GM19455 (cell line): ENCODE measurements around the gene NCAM1.

Experiments used
- ATAC-seq: cut with Tn5 transposase; IDR thresholded peaks from one replicate; pipeline ENCODE4 v1.9.1; 2021; ENCODE audit not compliant: unreplicated experiment

The NCAM1 gene

DNA sequence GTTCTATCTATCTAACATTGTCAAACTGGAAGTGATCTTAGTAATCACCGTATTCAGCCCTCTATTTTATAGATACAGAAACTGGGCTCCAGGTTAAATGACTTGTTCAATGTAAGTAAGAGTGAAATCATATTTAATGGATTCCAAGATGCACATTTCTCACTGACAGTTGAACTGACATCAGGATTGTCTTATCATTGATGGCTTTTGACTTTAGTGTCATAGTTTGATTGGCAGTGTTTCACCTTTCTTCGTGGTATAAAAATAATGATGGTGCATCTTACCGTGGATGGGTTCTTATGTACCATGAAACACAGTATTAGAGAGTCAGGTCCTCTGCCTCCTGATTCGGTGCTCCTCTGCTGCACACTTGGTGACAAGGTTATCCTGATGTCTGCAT, 123.1 kb downstream of the NCAM1 start:
- ATAC-seq: no peak

GRCh38 chr11:113085446-113085845, 124.2 kb downstream of the NCAM1 start:
- ATAC-seq: no peak

- no peak for ATAC-seq
These were observed 126.5 kb downstream of the NCAM1 start for GRCh38 chr11:113087706-113088105.

- ATAC-seq: no peak
These were observed 129.7 kb downstream of the NCAM1 start for GRCh38 chr11:113090716-113091480.

DNA sequence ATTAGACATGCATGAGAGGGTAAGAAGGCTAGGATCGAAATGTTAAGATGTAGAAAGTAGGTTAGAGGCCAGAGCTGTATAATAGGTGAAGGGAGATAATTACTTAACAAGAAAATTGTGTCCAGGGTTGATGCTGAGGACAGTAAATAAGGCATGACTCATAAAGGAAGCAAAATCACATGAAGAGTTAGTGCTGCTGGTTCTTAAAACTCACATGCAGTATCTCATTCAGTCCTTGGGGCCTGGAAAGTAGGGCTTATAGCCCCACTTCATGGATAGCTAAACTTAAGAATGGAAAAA, 130.2 kb downstream of the NCAM1 start:
- no peak for ATAC-seq

GRCh38 chr11:113096648-113097047, 135.4 kb downstream of the NCAM1 start:
- ATAC-seq: no peak

- ATAC-seq: no peak
These were observed 142.9 kb downstream of the NCAM1 start for GRCh38 chr11:113103932-113104690.

DNA sequence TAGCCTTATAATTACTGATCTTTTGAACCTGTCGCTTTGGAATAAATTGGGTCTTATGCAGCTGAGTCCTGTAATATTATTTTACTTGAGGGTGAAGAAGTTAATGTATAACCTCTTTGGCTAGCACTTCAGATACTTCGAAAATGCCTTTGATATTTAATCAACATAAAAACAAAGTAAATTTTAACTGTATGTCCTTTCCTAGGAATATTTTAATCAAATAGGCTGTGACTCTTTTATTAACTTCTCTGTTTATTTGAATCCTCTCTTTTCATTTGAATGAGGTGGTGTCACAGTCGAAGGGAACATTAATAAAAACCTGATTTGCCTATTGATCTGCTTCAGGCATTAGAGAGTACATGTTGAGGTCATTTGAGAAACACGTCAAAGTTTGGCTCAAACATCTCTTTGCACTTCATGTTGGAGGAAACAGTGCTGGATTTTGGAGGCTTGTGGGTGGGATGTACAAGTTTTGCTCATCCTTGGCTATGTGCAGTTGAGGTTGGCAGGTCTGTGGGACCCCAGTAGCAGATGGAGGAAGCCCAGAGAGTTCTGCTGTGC, 143.6 kb downstream of the NCAM1 start:
- no peak for ATAC-seq

- no peak for ATAC-seq
These were observed 144.4 kb downstream of the NCAM1 start for GRCh38 chr11:113105592-113105991.

DNA sequence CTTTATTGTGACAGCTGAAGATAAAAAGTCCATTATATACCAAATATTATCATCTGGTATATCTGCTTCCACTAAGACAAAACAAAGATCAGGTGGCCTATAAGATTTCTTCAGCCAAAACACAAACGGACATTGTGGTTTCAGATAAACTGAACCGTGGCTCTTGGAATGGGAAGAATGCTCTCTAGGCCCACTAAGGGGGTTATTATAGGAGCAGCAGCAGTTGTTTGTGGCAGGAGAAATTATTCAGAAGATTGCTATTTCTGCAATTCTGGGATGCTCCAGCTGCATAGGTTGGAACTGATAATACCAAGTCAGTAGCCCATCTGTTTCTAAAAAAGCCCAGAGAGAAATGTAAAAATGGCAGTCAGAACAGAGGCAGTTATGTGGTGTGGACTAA, 145.3 kb downstream of the NCAM1 start:
- ATAC-seq: no peak

DNA sequence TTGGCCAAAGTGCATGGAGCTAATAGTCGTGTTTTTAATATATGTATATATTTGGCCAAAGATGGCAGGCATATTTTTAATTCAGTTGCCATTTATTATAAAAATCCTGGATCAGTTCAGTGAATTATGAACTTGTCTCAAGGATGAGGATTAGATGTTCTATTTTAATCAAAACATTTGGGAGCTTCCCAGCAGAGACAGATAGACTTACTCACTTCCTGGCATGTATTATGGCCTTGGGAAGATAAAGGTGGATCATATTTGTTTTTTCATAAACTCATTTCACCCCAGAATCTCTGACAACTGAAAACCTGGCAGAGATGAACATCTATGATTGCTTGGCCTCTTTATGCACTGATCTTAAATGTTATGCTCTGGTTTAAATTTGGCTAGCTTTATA, 148.8 kb downstream of the NCAM1 start:
- ATAC-seq: no peak

DNA sequence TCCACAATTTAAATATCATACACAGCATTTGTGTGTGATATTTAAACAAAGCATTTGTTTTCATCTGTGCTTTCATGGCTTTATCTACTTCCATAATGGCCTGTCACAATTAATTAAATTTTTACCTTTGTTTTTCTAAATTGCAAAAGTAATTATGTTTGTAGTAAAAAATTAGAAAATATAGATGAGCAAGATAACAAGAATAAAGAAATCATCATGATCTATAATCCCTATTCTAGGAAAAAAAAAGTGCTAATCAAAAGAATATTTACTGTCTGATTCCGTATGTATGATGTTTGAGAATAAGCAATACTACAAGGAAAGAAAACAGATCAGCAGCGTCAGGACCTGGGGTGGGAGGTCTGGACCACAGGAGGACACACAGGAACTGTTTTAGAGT, 149.9 kb downstream of the NCAM1 start:
- no peak for ATAC-seq

- ATAC-seq: no peak
These were observed 151.1 kb downstream of the NCAM1 start for GRCh38 chr11:113112307-113112706.

DNA sequence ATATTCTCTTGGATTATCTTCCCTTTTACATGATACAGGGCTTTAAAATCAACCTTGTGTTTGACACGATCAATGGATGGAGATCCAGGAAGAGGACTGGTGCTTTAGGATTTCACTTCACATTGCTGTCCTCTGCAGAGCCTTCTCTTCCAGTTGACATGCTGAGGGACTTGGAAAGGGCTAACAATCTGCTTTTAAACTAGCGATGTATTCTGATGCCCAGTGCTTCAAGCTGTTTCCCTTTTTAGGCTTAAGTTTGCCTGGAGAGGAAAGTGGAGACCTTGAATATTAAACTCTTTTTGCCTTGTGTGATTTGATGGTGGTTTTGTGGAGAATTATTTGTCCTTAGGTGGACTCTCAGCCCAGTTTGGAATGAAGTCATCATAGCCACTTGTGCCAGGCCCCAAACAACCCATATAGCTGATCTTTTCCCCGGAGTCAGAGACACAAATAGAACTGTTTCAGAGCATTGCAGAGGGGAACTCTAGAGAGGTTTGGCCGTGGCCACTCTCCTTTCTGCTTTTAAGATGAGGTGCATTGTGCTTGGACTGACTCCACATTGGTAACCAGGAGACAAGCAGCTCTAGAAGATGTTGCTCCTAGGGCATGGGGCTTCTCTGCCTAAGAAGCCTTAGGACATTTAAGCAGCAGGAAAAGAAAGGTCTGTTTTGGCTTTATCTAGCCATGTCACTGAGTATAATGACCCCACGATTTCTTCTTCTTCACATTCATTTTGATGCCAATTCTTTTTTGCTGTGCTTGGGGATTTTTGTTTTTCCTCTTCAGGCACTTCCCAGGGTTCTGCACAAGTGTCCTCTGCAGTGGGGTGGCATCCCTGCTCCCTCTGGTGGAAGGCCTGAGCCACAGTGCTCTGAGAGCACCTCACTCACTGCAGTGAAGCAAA, 152.8 kb downstream of the NCAM1 start:
- ATAC-seq: no peak

GRCh38 chr11:113114705-113115027, 153.4 kb downstream of the NCAM1 start:
- ATAC-seq: no peak

GRCh38 chr11:113118104-113118503, 156.9 kb downstream of the NCAM1 start:
- no peak for ATAC-seq

DNA sequence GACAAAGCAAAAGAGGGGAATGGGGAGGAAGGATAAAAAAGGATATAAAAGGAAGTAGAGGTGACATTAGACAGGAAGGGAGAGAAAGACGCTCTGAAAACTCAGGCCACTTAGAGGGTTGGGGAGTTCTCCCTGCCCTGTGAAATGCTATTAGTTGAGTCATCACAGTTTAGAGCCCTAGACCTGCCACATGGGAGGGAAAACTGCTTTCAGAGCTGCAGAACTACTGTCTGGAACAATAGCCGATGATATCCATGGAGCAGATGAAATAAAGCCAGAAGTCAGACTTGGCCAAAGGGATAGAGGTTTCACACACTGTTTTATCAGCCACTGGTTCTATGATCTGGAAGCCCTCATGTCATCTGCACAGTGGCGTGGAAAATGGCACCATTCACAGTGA, 157.9 kb downstream of the NCAM1 start:
- no peak for ATAC-seq

DNA sequence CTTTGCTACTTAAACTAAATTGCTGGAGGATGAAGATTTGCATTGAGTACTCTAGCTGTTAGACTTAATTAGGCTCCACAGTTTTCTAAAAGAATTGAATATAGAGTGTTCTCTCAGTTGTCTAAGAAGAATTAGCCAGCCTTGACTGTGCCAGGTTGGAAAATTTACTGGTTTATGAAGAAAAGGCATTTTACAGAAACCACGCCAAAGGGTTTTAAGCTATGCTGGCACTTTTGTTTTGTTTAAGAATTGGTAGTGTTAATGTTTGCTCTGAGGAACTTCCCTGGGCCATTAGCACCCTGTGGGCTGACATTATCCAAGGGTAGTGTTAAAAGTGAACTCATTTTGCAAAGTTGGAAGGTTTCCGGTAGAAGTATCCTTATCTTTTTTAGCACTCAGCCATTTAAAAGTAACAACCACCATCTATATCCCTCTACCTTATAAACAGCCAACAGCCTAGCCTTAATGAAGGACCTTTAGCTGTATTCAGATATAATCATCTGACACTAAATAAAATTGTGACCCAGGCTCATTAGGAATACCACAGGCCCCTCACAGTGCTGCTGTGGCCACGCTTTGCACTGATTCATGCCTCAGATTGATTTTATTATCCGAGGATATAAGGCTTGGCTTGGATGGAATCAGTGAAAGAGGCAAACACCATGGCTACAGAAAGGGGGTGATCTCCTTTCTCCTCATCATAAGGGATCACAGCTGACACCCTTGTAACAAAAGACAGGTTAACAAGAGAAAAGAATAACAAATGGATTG, 158.9 kb downstream of the NCAM1 start:
- ATAC-seq: no peak

DNA sequence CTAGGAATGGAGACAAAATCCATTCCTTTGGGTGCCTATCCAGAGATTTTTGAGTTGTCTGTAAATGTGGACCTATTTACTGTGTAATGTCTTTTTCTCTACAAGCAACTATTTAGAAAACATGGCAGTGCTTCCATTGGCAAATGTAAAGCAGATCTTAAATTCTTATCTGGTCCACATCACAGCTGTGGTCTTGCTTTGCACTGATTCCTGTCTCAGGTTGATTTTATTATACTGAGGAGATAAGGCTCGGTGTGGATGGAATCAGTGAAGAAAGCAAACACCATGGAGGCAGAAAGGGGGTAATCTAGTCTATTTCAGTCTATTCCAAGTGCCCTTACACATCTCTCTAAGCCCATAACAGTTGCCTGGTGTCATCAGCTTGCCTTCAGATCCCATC, 160.5 kb downstream of the NCAM1 start:
- no peak for ATAC-seq

GRCh38 chr11:113124006-113124405, 162.8 kb downstream of the NCAM1 start:
- ATAC-seq: no peak

DNA sequence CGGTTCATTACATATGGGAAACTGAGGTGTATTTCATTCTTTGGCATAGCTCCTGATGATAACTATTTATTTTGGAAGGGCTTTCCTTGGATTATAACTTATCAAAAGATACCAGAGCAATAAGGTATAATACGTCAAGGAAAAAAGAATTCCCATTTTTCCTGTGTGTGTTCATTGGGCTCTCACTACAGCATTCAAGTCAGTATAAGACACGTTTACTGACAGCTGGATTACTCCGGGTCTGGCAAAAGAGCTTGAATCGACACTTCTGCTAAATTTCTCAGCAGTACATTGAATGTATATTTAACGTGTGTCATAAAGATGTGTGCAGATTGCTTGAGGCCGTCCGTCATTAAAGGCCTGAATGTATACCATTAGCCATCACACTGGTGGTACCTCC, 163.4 kb downstream of the NCAM1 start:
- no peak for ATAC-seq
